NT2/D1 (cell line): ENCODE measurements around the gene CCER1.

ENCODE experiments used
- DNase-seq: peaks from one replicate; pipeline ENCODE4 v3.0.0-alpha.2; 2011; ENCODE audit warnings: low read depth, low spot score
- H3K27me3 ChIP-seq: 2 replicates; pipeline ENCODE4 v1.6.0; 2011; ENCODE audit warnings: mild to moderate bottlenecking; ENCODE audit not compliant: insufficient read length, insufficient read depth
- H3K36me3 ChIP-seq: 2 replicates; pipeline ENCODE4 v1.6.1; 2011; ENCODE audit warnings: mild to moderate bottlenecking, low read length, mixed read lengths; ENCODE audit not compliant: insufficient read depth, insufficient read length
- H3K4me1 ChIP-seq: 2 replicates; pipeline ENCODE4 v1.5.1; 2011; ENCODE audit not compliant: insufficient read depth, insufficient read length
- H3K4me3 ChIP-seq: 2 replicates; pipeline ENCODE4 v1.5.1; 2011; ENCODE audit warnings: low read depth; ENCODE audit not compliant: insufficient read length
- H3K9ac ChIP-seq: 2 replicates; pipeline ENCODE4 v1.6.0; 2011; ENCODE audit warnings: low read depth; ENCODE audit not compliant: insufficient read length
- H3K9me3 ChIP-seq: 2 replicates; pipeline ENCODE4 v1.5.1; 2011; ENCODE audit warnings: mild to moderate bottlenecking, low read length; ENCODE audit not compliant: insufficient read depth
- SUZ12 ChIP-seq: IDR thresholded peaks from 2 replicates; pipeline ENCODE4 v1.6.1; 2011; ENCODE audit not compliant: insufficient read length, insufficient read depth; ENCODE audit errors: extremely low read depth
- YY1 ChIP-seq: IDR thresholded peaks from 2 replicates; pipeline ENCODE4 v1.6.1; 2011; ENCODE audit not compliant: insufficient read length, insufficient read depth
- ZNF274 ChIP-seq: IDR thresholded peaks from 2 replicates; pipeline ENCODE4 v1.6.1; 2011; ENCODE audit warnings: mild to moderate bottlenecking, low read depth, low read length

The CCER1 gene

DNA sequence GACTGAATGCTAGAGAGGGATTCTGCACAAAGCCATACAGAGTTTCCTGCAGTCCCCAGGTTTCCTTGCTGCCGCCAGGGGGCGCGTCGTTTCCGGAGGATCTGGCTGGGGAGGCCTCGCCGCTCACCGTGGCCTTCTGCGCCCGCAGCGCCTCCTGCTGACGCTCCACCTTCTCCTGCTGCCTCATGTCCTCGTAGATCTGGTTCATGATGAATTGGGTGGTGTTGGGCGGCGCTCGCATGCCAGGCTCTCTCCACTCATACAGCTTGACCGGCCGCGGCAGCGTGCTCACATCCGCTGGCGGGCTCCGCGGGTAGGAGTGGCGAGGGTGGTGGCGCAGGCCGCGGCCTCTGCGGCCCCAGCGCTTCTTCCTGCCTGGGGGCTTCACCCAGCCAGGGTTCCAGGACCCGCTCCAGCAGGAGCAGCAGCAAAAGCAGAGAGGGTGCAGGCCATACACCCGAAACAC is 987 bp downstream of the CCER1 start:
- H3K9ac ChIP-seq: no peak overlapping the region
- H3K36me3 ChIP-seq: no peaks in the 10 kb centered on the region
- H3K9me3 ChIP-seq: peaks cover 12% of the 10 kb centered on the region; the same call in 1 of the 2 replicates
- TF ChIP-seq ZNF274 (no peak), SUZ12 (no peak), YY1 (no peak)
- no peak overlapping the region for H3K4me3 ChIP-seq
- H3K27me3 ChIP-seq: no peaks in the 10 kb centered on the region
- no peaks in the 10 kb centered on the region for H3K4me1 ChIP-seq
- DNase-seq: peak; percentile 46

DNA sequence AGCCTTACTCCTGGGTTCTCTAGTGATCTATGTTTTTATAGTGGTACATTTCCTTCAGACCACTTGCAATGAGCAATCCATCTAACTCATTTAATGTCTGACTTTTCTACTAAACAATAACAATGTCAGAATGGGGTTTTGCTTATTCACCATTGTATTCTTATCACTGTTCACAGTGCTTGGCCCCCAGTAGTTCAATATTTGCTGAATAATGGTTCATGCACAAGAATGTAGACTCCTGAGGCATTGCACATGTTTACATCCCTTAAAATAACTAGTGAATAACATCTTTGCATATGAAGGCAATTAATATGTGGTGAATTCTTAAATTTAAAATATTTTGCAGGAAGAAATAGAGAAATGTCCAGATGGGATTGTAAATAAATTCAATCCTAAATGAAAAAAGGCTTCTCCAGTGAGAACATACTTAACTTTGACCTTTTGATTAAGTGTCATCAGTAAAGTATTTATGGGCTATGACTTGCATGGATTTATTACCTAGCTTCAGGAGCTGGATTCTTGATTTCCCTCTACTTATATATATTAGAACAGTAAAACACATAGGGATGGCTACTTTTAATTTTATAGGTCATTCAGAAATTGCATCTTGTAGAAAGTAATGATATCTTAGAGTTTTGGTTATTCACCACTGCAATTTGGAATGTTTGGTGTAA is 3.4 kb downstream of the CCER1 start:
- no peaks in the 10 kb centered on the region for H3K36me3 ChIP-seq
- H3K4me3 ChIP-seq: no peak overlapping the region
- H3K27me3 ChIP-seq: no peaks in the 10 kb centered on the region
- peaks cover 12% of the 10 kb centered on the region; the same call in 1 of the 2 replicates for H3K9me3 ChIP-seq
- no peaks in the 10 kb centered on the region for H3K4me1 ChIP-seq
- H3K9ac ChIP-seq: no peak overlapping the region
- no peak for DNase-seq
- TF ChIP-seq SUZ12 (no peak), ZNF274 (no peak), YY1 (no peak)

DNA sequence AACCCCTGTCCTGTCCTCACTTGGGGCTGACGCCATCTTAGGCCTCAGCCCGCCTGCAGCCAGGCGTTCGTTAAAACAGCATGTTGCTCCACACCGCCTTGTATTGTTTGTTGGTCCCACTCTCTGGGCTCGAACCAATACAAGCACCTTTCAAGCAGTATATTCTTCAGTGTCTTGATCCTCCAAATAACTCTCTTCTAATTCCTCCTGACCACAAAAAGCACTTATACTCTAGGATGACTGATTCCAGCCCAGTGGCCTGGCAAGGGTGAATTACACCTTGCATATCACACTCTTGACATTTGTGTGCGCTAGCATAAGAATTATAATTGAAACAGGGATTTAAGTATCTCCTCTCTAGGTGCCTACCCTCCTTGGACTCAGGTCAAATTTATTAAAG is 7.1 kb downstream of the CCER1 start:
- H3K9me3 ChIP-seq: no peaks in the 10 kb centered on the region
- no peak for DNase-seq
- no peaks in the 10 kb centered on the region for H3K27me3 ChIP-seq
- no peak overlapping the region for H3K9ac ChIP-seq
- H3K36me3 ChIP-seq: no peaks in the 10 kb centered on the region
- TF ChIP-seq ZNF274: no peak
- no peak for TF ChIP-seq YY1
- TF ChIP-seq SUZ12: no peak
- no peak overlapping the region for H3K4me3 ChIP-seq
- H3K4me1 ChIP-seq: no peaks in the 10 kb centered on the region

DNA sequence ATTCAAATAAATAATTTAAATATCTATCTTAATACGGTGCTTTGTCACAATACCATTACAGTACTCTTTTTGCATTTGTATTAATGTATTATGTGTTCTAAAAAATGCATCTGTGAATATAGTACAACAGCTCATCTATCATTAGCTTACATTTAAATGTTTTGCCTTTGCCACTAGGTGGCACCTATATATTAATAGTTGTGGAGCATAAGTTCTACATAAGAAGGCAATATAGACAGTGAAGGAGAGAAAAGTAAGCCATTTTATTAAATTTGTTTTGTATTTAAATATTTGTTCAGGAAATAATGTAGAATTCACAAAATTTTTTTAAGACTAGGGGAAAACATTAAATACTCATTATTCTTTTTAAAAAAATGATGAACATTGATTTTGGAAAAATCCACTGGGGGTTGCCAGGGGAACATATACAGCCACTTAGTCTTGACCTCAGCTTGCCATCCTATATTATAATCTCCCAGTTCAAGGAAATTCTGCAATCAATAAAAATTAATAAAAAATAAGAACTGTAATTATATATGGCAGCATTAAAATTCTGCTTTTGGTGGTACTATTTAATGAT is 9.8 kb downstream of the CCER1 start:
- Histone ChIP-seq H3K4me1 (no peaks in the 10 kb centered on the region), H3K36me3 (no peaks in the 10 kb centered on the region), H3K27me3 (no peaks in the 10 kb centered on the region), H3K4me3 (no peak overlapping the region), H3K9me3 (no peaks in the 10 kb centered on the region), H3K9ac (no peak overlapping the region)
- DNase-seq: no peak
- TF ChIP-seq ZNF274 (no peak), YY1 (no peak), SUZ12 (no peak)

DNA sequence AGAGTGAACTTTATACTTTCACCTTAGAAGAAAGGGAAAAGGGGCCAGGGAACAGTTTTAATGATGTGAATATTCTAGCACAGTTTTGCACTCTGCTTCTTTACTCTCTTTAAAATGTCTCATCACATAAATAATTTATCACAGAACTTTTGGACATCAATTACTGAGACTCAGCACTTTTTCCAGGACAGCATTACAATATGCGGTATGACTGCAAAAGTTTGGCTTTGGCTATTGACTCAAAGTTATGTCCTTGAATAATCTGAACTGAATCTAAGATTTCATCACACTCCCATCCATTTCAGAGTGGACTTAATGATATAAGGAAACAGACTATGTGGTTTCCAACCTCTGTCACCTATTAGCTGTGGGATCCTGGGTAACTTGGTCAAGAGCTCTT is 11.7 kb downstream of the CCER1 start:
- DNase-seq: no peak
- no peak overlapping the region for H3K9ac ChIP-seq
- H3K27me3 ChIP-seq: no peaks in the 10 kb centered on the region
- H3K9me3 ChIP-seq: no peaks in the 10 kb centered on the region
- TF ChIP-seq ZNF274: no peak
- no peak for TF ChIP-seq SUZ12
- TF ChIP-seq YY1: no peak
- no peaks in the 10 kb centered on the region for H3K4me1 ChIP-seq
- H3K4me3 ChIP-seq: no peak overlapping the region
- no peaks in the 10 kb centered on the region for H3K36me3 ChIP-seq

DNA sequence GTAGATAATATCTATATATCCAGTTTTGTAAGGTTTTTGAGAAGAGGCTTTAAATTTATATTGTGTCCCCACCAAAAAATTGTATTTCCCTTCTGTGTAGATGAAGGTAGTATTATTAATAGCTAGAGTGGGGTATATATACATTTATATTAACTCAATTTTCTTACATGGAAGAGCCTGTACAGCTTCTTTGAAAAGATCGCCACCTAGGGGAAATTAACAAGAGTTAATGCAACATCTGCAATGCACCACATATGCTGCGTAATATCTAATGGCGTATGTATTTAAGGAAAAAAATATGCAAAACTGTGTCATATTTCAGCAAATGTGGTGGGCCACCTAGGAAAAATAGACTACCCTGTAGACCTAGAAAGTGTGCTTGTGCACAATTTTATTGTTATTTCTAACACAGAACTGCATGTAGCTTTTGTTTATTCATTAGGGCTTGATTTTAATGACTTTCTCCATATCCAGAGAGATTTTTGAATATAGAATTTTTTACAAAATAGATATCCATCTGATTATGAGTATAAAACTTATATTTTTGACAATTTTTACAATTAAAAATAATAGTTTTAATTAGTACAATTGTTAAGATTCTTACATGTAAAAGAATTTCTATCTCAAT is 14.0 kb downstream of the CCER1 start:
- Histone ChIP-seq H3K9me3 (peaks cover 3% of the 10 kb centered on the region; the same call in 1 of the 2 replicates), H3K9ac (no peak overlapping the region), H3K36me3 (no peaks in the 10 kb centered on the region), H3K27me3 (no peaks in the 10 kb centered on the region), H3K4me1 (no peaks in the 10 kb centered on the region), H3K4me3 (no peak overlapping the region)
- TF ChIP-seq ZNF274 (no peak), YY1 (no peak), SUZ12 (no peak)
- no peak for DNase-seq

DNA sequence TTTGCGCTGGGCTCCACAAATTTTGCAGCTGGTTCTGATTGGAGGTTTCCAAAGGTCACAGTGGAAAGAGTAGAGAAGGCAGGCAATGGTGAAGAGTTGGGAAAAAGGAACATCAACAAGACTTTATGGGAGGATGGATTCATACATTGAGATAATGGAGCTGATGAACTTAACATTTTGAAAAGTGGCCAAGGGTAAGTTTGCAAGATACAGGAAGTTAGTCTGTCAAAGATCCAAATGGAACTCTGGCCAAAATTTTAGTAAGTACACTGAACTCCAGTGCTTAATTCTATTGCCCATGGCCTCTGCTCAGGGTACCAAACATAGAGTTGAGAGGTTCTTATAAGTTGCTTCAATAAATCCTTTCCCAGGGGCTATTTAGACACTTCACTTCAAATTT is 15.6 kb downstream of the CCER1 start:
- no peak for DNase-seq
- TF ChIP-seq SUZ12 (no peak), ZNF274 (no peak), YY1 (no peak)
- Histone ChIP-seq H3K27me3 (no peaks in the 10 kb centered on the region), H3K36me3 (no peaks in the 10 kb centered on the region), H3K9ac (no peak overlapping the region), H3K4me1 (no peaks in the 10 kb centered on the region), H3K4me3 (no peak overlapping the region), H3K9me3 (peaks cover 4% of the 10 kb centered on the region; the same call in 1 of the 2 replicates)
